Right cardiac atrium (tissue), 5 donors: ENCODE measurements around the gene ILRUN. TPM values are rescaled to one million over a fixed set of nuclear protein-coding genes. Genes with fewer than 3 reads are reported as not detected.
"Not testable (repeated sequence)": the region's sequence is repeated elsewhere in the genome, so short reads cannot be mapped to it uniquely, and the experiment has no call there.

Experiments
- ATAC-seq, 2 donors: fragments of 200-7000 bp; cut with Tn5 transposase; one replicate each; pipeline versions ENCODE4 v1.8.0 to v1.9.1; 2020; ENCODE audit warnings: moderate library complexity in 2 of 2, mild to moderate bottlenecking in 1 of 2
- DNase-seq, 3 donors: peaks; one replicate each; pipeline ENCODE4 v3.0.0-alpha.2; 2020
- H3K27ac ChIP-seq: one replicate; pipeline ENCODE4 v1.5.1; 2013; ENCODE audit warnings: mild to moderate bottlenecking, low read length, control low read depth, moderate library complexity
- H3K27me3 ChIP-seq: one replicate; pipeline ENCODE4 v1.6.1; 2013; ENCODE audit not compliant: control insufficient read depth, insufficient read depth
- H3K4me1 ChIP-seq: one replicate; pipeline ENCODE4 v1.6.1; 2013; ENCODE audit warnings: low read length; ENCODE audit not compliant: control insufficient read depth, insufficient read depth
- H3K4me3 ChIP-seq: one replicate; pipeline ENCODE4 v1.5.1; 2013; ENCODE audit warnings: low read length, control low read depth
- H3K9me3 ChIP-seq: one replicate; pipeline ENCODE4 v1.6.1; 2013; ENCODE audit warnings: low read length; ENCODE audit not compliant: control insufficient read depth
- WGBS: extraction: QIAGEN DNeasy Blood & Tissue Kit; methylation state at CpG from one replicate; pipeline ENCODE4 v1.1.7; 2013; 5-methylcytosine and 5-hydroxymethylcytosine counted together
- intact Hi-C, 4 donors: fragments of 100-400 bp; cut with DNase I; formaldehyde crosslinking; loops; one replicate each; pipeline versions ENCODE4 v1.11.0 to v1.14.0; 2022 to 2023
- polyA plus RNA-seq: library from polyadenylated mRNA; stranded (reverse); fragments of 200-250 nt; gene quantifications from one replicate; pipeline ENCODE4 v1.2.3, GENCODE V29; 2013
- total RNA-seq, 4 donors: library from RNA; stranded (reverse); fragmentation: NEBNext Ultra II Directional; extraction: Animal tissue kit (Norgen Biotek cat#: 25700); gene quantifications; one replicate each; pipeline ENCODE4 v1.2.1, GENCODE V29; 2021
- donor health status: healthy with polysubstance abuse.
- donor health status: DM: no; HTN: yes; CAD: no.
- donor health status: DM: no; HTN: no; CAD: no.
- donor health status: DM: no; HTN: yes; CAD: no; lungs with severe emphysema.
- donor health status: DM: yes; HTN: yes; CAD: no.

The ILRUN gene
- total and polyA plus RNA-seq, 5 donors, result 116 to 150 (median 120) TPM

DNA sequence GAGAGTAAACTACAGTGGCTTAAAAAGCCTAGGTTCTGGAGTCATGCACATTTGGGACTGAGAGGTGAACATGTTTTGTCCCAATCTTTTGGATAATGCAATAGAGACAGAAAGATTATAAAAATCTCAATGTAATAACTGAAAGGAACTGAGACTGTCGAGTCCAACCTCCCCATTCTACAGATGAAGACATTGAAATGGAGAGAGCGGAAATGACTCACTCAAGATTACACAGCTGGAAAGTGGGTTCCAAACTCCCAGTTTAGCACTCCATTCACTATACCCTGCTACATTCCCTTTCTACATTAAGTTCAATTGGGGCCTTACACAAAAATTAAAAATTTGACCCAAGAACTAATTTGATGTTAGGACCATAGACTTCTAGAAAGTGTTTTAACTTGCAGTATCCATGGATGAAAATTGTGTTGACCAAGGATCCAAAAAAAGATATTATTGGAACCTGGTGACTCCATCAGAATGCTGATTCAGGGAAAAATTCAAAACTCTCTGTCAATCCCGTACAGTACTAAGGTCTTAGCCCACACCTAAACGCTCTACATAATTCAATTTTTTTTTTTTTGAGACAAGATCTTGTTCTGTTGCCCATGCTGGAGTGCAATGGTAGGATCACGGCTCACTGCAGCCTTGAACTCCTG lies 1.5 kb upstream of the ILRUN start:
- no peak for ATAC-seq
- no peaks in the 10 kb centered on the region for H3K27me3 ChIP-seq
- no peak for DNase-seq
- no peak overlapping the region for H3K4me3 ChIP-seq
- no peaks in the 10 kb centered on the region for H3K9me3 ChIP-seq
- 91% methylated on average over 5 of the region's 5 CpGs for WGBS
- no peak overlapping the region for H3K27ac ChIP-seq
- intact Hi-C loops, result loop anchor here in 1 of 4 donors (10.0 kb wide), 1 partner anchor 57 kb away; the partner anchor contains the start of gene SNRPC
- H3K4me1 ChIP-seq, result peaks cover 2% of the 10 kb centered on the region

DNA sequence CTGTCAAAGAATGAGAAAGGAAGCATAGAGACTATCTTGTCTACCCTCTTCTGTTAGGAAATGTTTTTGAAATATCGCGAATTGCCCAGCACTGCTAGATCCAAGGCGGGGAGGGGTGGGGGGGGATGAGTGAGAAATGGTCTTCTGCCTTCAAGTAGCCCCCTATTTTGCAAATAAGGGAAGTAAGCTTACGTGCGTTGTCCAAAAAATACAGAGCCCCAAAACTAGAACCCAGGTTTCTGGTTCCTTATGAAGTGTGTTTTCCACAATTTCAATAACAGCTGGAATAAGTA lies 923 bp upstream of the ILRUN start:
- peak overlapping the region; percentile 87 for H3K4me3 ChIP-seq
- H3K9me3 ChIP-seq, result no peaks in the 10 kb centered on the region
- no peak for DNase-seq
- intact Hi-C loops, result loop anchor here in 1 of 4 donors (10.0 kb wide), 1 partner anchor 57 kb away; the partner anchor contains the start of gene SNRPC
- H3K27ac ChIP-seq, result no peak overlapping the region
- 57% methylated on average over 5 of the region's 5 CpGs for WGBS
- peaks cover 2% of the 10 kb centered on the region for H3K4me1 ChIP-seq
- H3K27me3 ChIP-seq, result no peaks in the 10 kb centered on the region
- ATAC-seq, result no peak

DNA sequence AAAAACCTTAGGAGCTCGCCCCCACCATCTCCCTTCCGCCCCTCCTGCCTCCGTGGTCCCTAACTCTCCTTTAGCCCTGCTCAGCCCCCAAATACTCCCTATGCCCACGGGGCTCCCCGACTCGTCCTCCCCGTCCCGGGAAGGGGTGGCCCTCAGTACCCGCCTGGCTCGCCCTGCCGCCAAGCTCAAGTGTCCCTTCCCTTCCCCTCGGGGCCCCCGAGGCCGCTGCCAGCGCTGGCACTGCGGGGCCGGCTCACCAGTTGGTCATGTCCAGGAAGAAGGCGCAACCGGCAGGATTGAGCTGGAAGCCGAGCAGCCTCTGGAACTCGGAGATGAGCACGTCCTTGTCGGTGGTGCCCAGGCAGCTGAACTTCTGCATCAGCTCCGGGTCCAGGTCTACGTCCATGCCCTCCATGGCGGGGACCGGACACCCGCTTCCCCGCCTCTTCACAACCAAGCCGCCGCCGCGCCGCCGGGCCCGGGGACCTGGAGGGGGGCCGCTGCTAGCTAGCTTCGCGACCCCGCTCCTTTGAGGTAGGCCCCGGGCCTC lies 303 bp downstream of the ILRUN start:
- H3K27ac ChIP-seq, result peak overlapping the region; percentile 56
- WGBS, result under 1% methylated on average over 41 of the region's 41 CpGs
- H3K27me3 ChIP-seq, result no peaks in the 10 kb centered on the region
- H3K4me1 ChIP-seq, result peaks cover 2% of the 10 kb centered on the region
- DNase-seq (peak; percentile 72 to 88 (median 87)), ATAC-seq (peak; percentile 73)
- intact Hi-C loops, result loop anchor here in 1 of 4 donors (10.0 kb wide), 1 partner anchor 59 kb away; the partner anchor contains the start of gene SNRPC
- H3K4me3 ChIP-seq, result peak overlapping the region; percentile 87
- H3K9me3 ChIP-seq, result no peaks in the 10 kb centered on the region

DNA sequence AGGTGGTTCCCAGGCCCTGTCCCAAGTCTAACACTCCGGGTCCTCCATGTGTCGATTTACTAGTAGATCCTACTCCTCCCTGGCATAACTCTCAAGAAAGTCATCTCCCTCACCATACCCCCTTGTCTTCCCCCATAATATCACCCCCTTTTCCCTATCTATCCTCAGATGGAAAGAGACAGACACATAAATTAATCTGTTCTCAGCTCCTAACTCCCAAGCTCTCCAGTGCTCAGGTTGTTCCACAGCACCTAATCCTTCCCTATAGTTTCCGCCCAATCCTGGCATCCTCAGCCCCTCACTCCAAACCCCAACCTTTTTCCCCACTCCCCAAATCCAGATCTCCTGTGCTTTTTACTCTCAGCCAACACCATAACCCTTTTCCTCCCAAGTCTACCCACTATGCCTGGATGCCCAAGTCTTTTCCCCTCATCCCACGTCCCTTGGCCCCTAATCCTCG lies 808 bp downstream of the ILRUN start:
- Histone ChIP-seq H3K9me3 (no peaks in the 10 kb centered on the region), H3K27me3 (no peaks in the 10 kb centered on the region), H3K27ac (peak overlapping the region; percentile 56), H3K4me1 (peaks cover 2% of the 10 kb centered on the region), H3K4me3 (peak overlapping the region; percentile 87)
- intact Hi-C loops, result loop anchor here in 1 of 4 donors (10.0 kb wide), 1 partner anchor 59 kb away; the partner anchor contains the start of gene SNRPC
- ATAC-seq (peak in 1 of 2 donors; percentile 2), DNase-seq (no peak)
- 7% methylated on average over 5 of the region's 5 CpGs for WGBS

DNA sequence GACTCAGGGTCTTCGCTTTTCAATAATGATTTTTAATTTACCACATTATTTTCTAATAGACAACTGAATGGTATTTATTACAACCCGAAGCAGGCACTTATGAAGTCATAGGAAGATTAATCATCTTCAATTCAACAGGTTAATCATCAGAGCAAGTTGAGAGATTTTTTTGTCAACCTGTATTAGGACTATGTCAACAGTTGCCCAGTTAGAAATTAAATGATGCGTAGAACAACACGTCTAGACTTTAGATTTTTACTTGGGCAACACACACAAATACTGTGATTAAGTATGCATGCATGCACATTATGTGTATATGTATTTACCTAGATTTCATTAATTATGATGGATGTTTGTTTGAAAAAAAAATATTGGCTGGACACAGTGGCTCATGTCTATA lies 4.3 kb downstream of the ILRUN start:
- no peak for ATAC-seq
- H3K27ac ChIP-seq, result no peak overlapping the region
- H3K27me3 ChIP-seq, result no peaks in the 10 kb centered on the region
- intact Hi-C loops, result loop anchor here in 1 of 4 donors (10.0 kb wide), 1 partner anchor 63 kb away; the partner anchor contains the start of gene SNRPC
- 89% methylated on average over 4 of the region's 4 CpGs for WGBS
- DNase-seq, result no peak
- H3K4me3 ChIP-seq, result no peak overlapping the region
- H3K9me3 ChIP-seq, result no peaks in the 10 kb centered on the region
- peaks cover 2% of the 10 kb centered on the region for H3K4me1 ChIP-seq

DNA sequence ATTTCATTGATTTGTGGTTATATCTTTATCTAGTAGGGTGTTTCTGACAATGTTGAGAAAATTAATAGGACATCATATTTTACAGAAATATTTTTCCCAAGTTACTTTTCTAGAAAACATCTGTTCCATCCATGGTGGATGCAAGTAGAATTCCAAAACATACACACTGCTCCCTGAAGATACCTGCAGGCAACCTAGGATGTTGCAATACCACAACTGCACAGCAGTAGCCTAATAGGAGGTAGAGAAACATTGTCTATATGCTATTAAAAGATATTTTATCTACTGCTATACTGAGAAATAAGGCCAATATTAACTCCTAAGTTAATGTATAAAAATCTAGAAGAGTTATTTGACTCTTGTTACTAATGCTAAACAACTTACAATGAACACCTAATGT lies 6.8 kb downstream of the ILRUN start:
- no peak for ATAC-seq
- H3K4me1 ChIP-seq, result peaks cover 2% of the 10 kb centered on the region

DNA sequence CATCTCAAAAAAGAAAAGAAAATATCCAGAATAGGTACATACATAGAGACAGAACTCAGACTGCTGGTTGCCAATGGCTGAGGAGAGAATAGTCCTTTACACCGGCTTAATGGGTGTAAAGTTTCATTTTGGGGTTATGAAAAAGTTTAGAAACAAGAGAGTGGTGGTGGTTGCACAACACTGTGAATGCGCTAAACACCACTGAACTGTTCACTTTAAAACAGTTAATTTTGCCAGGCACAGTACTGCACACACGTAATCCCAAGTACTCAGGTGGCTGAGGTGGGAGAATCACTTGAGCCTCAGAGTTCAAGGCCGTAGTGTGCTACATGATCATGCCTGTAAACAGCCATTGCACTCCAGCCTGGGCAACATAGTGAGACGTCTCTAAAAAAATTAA lies 7.6 kb downstream of the ILRUN start:
- Histone ChIP-seq H3K27ac (no peak overlapping the region), H3K4me3 (no peak overlapping the region), H3K9me3 (no peaks in the 10 kb centered on the region), H3K27me3 (no peaks in the 10 kb centered on the region), H3K4me1 (no peaks in the 10 kb centered on the region)
- ATAC-seq (no peak), DNase-seq (no peak)
- WGBS, result 80% methylated on average over 5 of the region's 5 CpGs
- intact Hi-C loops, result no loop called here

More for the DNA sequence above, 6.8 kb downstream of the ILRUN start:
- Histone ChIP-seq H3K27ac (no peak overlapping the region), H3K9me3 (no peaks in the 10 kb centered on the region), H3K4me3 (no peak overlapping the region), H3K27me3 (no peaks in the 10 kb centered on the region)
- DNase-seq, result no peak
- intact Hi-C loops, result loop anchor here in 1 of 4 donors (10.0 kb wide), 1 partner anchor 65 kb away; the partner anchor contains the start of gene SNRPC

DNA sequence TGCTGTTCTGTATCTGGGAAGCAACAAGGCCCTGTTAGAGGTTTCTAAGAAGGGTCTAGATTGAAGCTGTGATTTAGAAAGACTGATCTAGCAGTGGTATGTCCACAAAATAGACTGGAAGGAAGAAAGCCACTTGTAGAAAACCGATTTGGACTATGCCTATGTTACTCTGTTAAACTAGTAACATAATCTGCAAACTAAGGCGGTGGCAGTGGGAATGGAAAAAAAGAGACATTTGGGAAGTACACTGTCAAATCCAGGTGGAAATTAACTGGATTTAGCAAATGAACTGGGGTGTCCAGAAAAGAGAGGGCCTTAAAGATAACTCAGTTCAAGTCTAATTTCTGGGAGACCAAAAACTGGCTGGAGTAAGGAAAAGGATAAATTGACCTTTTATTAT lies 11.6 kb downstream of the ILRUN start:
- H3K27me3 ChIP-seq, result no peaks in the 10 kb centered on the region
- 82% methylated on average over 2 of the region's 2 CpGs for WGBS
- H3K27ac ChIP-seq, result no peak overlapping the region
- DNase-seq (no peak), ATAC-seq (no peak)
- H3K9me3 ChIP-seq, result no peaks in the 10 kb centered on the region
- H3K4me1 ChIP-seq, result peaks cover 1% of the 10 kb centered on the region
- intact Hi-C loops, result no loop called here
- H3K4me3 ChIP-seq, result no peak overlapping the region

DNA sequence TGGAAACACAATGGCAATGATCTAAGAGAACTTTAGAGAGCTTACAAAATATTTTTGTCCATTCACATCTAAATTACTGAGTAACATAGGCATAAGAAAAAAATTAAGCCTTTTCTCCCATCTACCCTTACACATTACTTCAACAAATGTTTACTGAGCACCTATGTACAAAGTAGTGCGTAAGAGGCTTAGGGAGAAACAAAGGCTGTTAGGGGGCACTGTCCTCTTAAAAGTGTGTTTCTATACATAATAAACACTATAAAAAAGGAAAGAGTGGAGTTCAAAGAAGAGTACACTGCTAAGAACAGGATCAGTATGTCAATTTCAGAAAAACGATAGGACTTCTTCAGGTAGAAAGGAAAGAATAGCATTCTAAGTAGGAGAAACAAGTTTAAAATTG lies 12.2 kb downstream of the ILRUN start:
- no peak for ATAC-seq
- Histone ChIP-seq H3K27me3 (no peaks in the 10 kb centered on the region), H3K27ac (no peak overlapping the region), H3K4me3 (no peak overlapping the region), H3K4me1 (peaks cover 1% of the 10 kb centered on the region), H3K9me3 (no peaks in the 10 kb centered on the region)
- 88% methylated on average over 2 of the region's 2 CpGs for WGBS
- intact Hi-C loops, result no loop called here
- DNase-seq, result no peak

DNA sequence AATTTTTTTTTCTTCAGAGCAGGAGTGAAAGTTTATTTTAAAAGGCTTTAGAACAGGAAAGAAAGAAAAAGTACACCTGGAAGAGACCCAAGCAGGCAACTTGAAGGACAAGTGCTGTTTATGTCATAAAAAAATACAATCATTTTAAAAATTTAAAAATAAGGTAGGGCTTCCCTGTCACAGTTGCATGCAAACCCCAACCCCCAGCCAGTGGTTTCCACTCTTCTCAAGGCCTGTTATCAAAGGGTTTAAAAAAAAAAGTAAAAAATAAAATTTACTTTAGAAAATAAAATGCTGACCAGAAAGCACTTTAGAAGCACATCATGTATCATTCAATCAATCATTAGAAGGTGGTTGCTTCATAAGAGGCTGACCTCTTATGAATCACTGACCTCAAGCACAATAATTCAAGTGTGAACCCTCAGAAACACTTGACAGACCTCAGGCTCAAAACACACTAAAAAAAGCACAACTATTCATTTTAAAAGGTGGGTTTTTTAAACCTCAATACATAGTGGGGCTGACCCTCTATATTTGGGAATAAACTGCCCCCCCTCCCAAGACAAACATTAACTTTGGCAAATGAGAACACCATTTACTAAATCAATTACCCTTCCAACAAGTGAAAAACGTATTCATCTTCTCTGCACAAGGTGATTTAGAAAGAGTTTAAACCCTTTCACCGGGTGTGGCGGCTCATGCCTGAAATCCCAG lies 15.6 kb downstream of the ILRUN start:
- peaks cover 1% of the 10 kb centered on the region for H3K4me1 ChIP-seq
- H3K9me3 ChIP-seq, result no peaks in the 10 kb centered on the region
- no peaks in the 10 kb centered on the region for H3K27me3 ChIP-seq
- H3K4me3 ChIP-seq, result no peak overlapping the region
- intact Hi-C loops, result no loop called here
- no peak overlapping the region for H3K27ac ChIP-seq
- no peak for ATAC-seq
- WGBS, result 75% methylated on average over 3 of the region's 3 CpGs
- no peak for DNase-seq

DNA sequence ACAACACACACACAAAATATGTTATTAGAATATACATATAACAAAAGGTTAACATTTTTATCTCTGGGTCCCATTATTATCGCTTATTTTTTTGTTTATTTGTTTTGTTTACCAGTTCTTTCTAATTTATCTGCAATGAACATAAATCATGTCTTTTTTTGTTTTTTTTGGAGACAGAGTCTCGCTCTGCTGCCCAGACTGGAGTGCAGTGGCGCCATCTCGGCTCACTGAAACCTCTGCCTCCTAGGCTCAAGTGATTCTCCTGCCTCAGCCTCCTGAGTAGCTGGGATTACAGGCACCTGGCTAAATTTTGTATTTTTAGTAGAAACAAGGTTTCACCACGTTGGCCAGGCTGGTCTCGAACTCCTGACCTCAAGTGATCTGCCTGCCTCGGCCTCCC lies 16.3 kb downstream of the ILRUN start:
- DNase-seq, result not testable (repeated sequence)

More for the DNA sequence above, 16.3 kb downstream of the ILRUN start:
- ATAC-seq, H3K27me3 ChIP-seq, intact Hi-C loops, H3K4me1 ChIP-seq, H3K27ac ChIP-seq, H3K9me3 ChIP-seq, H3K4me3 ChIP-seq: not testable (repeated sequence)
- 75% methylated on average over 7 of the region's 7 CpGs for WGBS
